OCI-LY3 (cell line): Measurements from ENCODE around the gene PRPF19.

ENCODE experiments used
- EZH2phosphoT487 ChIP-seq: fragments of 200-600 bp; shearing (Covaris generic); IDR thresholded peaks from 2 replicates; pipeline ENCODE4 v1.6.1; 2018; ENCODE audit warnings: antibody characterized with exemption, mixed run types, low read depth
- TF ChIP-seq, protein P1 (sequence below): fragments of 200-600, 300-600 bp; sonication (generic); IDR thresholded peaks from 2 replicates; pipeline ENCODE4 v1.5.1; 2014; ENCODE audit warnings: antibody characterized with exemption, low read length, low read depth

GRCh38 chr11:60880643-60881282, 25.6 kb downstream of the PRPF19 start:
- TF ChIP-seq, protein P1, sequence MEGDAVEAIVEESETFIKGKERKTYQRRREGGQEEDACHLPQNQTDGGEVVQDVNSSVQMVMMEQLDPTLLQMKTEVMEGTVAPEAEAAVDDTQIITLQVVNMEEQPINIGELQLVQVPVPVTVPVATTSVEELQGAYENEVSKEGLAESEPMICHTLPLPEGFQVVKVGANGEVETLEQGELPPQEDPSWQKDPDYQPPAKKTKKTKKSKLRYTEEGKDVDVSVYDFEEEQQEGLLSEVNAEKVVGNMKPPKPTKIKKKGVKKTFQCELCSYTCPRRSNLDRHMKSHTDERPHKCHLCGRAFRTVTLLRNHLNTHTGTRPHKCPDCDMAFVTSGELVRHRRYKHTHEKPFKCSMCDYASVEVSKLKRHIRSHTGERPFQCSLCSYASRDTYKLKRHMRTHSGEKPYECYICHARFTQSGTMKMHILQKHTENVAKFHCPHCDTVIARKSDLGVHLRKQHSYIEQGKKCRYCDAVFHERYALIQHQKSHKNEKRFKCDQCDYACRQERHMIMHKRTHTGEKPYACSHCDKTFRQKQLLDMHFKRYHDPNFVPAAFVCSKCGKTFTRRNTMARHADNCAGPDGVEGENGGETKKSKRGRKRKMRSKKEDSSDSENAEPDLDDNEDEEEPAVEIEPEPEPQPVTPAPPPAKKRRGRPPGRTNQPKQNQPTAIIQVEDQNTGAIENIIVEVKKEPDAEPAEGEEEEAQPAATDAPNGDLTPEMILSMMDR = no peak
- no peak for TF ChIP-seq EZH2phosphoT487
